HG03108 (cell line): ENCODE measurements around the gene HES2.
"Not testable (repeated sequence)": the region's sequence is repeated elsewhere in the genome, so short reads cannot be mapped to it uniquely, and the experiment has no call there.

ENCODE experiments used
- ATAC-seq: cut with Tn5 transposase; IDR thresholded peaks from one replicate; pipeline ENCODE4 v1.9.1; 2021; ENCODE audit warnings: moderate library complexity; ENCODE audit not compliant: unreplicated experiment

The HES2 gene

GRCh38 chr1:6419804-6420453, at the start of gene HES2:
Gene HES2 (minus strand): TSS chr1:6419919. CDS start chr1:6419820, 99 bp downstream.
- ATAC-seq = no peak

- no peak for ATAC-seq
Measured at GRCh38 chr1:6468729-6469461, 49.2 kb upstream of the HES2 start.

GRCh38 chr1:6467744-6468688, 48.3 kb upstream of the HES2 start:
- ATAC-seq = no peak

- no peak for ATAC-seq
Measured at GRCh38 chr1:6467224-6467623, 47.5 kb upstream of the HES2 start.

- no peak for ATAC-seq
Measured at GRCh38 chr1:6466751-6467150, 47.0 kb upstream of the HES2 start.

- no peak for ATAC-seq
Measured at GRCh38 chr1:6466023-6466422, 46.3 kb upstream of the HES2 start, which contains the start of gene TNFRSF25. Gene TNFRSF25 (minus strand): TSS chr1:6466173. CDS start chr1:6466107, 66 bp downstream.

GRCh38 chr1:6465461-6466005, 45.8 kb upstream of the HES2 start:
- ATAC-seq = no peak

GRCh38 chr1:6464915-6465314, 45.2 kb upstream of the HES2 start:
- no peak for ATAC-seq

GRCh38 chr1:6464514-6464836, 44.8 kb upstream of the HES2 start:
- no peak for ATAC-seq

- no peak for ATAC-seq
Measured at GRCh38 chr1:6463120-6463412, 43.3 kb upstream of the HES2 start.

- ATAC-seq = no peak
Measured at GRCh38 chr1:6462412-6463119, 42.8 kb upstream of the HES2 start.

- no peak for ATAC-seq
Measured at GRCh38 chr1:6461538-6462411, 42.1 kb upstream of the HES2 start.

GRCh38 chr1:6461051-6461530, 41.4 kb upstream of the HES2 start:
- ATAC-seq = no peak

GRCh38 chr1:6460301-6461050, 40.8 kb upstream of the HES2 start:
- ATAC-seq = no peak

- ATAC-seq = no peak
Measured at GRCh38 chr1:6459850-6460265, 40.1 kb upstream of the HES2 start.

- ATAC-seq = no peak
Measured at GRCh38 chr1:6456800-6457466, 37.2 kb upstream of the HES2 start.

- not testable (repeated sequence) for ATAC-seq
Measured at GRCh38 chr1:6455752-6456520, 36.2 kb upstream of the HES2 start.
